Liver (tissue), 9 donors: ENCODE data around the gene PCDHGA5. TPM values are rescaled to one million over a fixed set of nuclear protein-coding genes. Genes with fewer than 3 reads are reported as not detected.
"Not testable (repeated sequence)": the region's sequence is repeated elsewhere in the genome, so short reads cannot be mapped to it uniquely, and the experiment has no call there.

Experiments
- DNase-seq: peaks from one replicate; pipeline ENCODE4 v3.0.0-alpha.2; 2017; ENCODE audit warnings: low spot score
- H3K27ac ChIP-seq, 2 donors: one replicate each; pipeline ENCODE4 v1.7.0; 2013; ENCODE audit warnings: inconsistent platforms in 2 of 2, low read length in 2 of 2, control low read depth in 1 of 2, low read depth in 1 of 2, mild to moderate bottlenecking in 1 of 2
- H3K27me3 ChIP-seq, 4 donors: one replicate each; pipeline versions ENCODE4 v1.6.1 to v1.7.0; 2013; ENCODE audit warnings: low read length in 3 of 4, inconsistent platforms in 1 of 4, mild to moderate bottlenecking in 1 of 4, moderate library complexity in 1 of 4; ENCODE audit not compliant: control insufficient read depth in 4 of 4, insufficient read depth in 4 of 4
- H3K36me3 ChIP-seq, 4 donors: one replicate each; pipeline versions ENCODE4 v1.6.1 to v1.7.0; 2013; ENCODE audit warnings: low read length in 3 of 4, mild to moderate bottlenecking in 3 of 4, low read depth in 1 of 4, moderate library complexity in 1 of 4; ENCODE audit not compliant: control insufficient read depth in 4 of 4, insufficient read depth in 3 of 4
- H3K4me1 ChIP-seq, 4 donors: one replicate each; pipeline versions ENCODE4 v1.6.1 to v1.7.0; 2013; ENCODE audit warnings: low read length in 3 of 4, mild to moderate bottlenecking in 3 of 4, moderate library complexity in 1 of 4; ENCODE audit not compliant: control insufficient read depth in 4 of 4, insufficient read depth in 4 of 4
- H3K4me3 ChIP-seq, 3 donors: one replicate each; pipeline versions ENCODE4 v1.6.1 to v1.7.0; 2013; ENCODE audit warnings: low read length in 3 of 3, control low read depth in 1 of 3, low read depth in 1 of 3, mild to moderate bottlenecking in 1 of 3
- H3K9ac ChIP-seq, 2 donors: one replicate each; pipeline ENCODE4 v1.7.0; 2013; ENCODE audit warnings: low read length in 2 of 2, mild to moderate bottlenecking in 2 of 2, moderate library complexity in 2 of 2, control low read depth in 1 of 2, low read depth in 1 of 2
- H3K9me3 ChIP-seq, 4 donors: one replicate each; pipeline versions ENCODE4 v1.6.1 to v1.7.0; 2013; ENCODE audit warnings: low read length in 3 of 4; ENCODE audit not compliant: control insufficient read depth in 4 of 4
- ATF3 ChIP-seq: IDR thresholded peaks from 2 replicates; pipeline ENCODE4 v1.6.1; 2016; ENCODE audit warnings: antibody characterized with exemption
- GABPA ChIP-seq, 2 donors: IDR thresholded peaks in 1 of 2; conservative IDR thresholded peaks in 1 of 2; 2 replicates each; pipeline ENCODE4 v1.6.1; 2016; ENCODE audit warnings: antibody characterized with exemption in 2 of 2, mild to moderate bottlenecking in 1 of 2, moderate library complexity in 1 of 2
- HNF4G ChIP-seq: IDR thresholded peaks from 2 replicates; pipeline ENCODE4 v1.6.1; 2016; ENCODE audit warnings: antibody characterized with exemption
- RAD21 ChIP-seq, 2 donors: IDR thresholded peaks; 2 replicates each; pipeline ENCODE4 v1.6.1; 2016; ENCODE audit warnings: antibody characterized with exemption in 2 of 2, mild to moderate bottlenecking in 2 of 2
- WGBS: extraction: QIAGEN DNeasy Blood & Tissue Kit; methylation state at CpG from one replicate; pipeline ENCODE4 v1.1.7; 2013; 5-methylcytosine and 5-hydroxymethylcytosine counted together
- polyA plus RNA-seq, 2 donors: library from polyadenylated mRNA; stranded (reverse) in 1 of 2; unstranded in 1 of 2; fragments of 200-250 nt in 1 of 2; fragments of >200 nt in 1 of 2; fragmentation: Nextera tagmentation in 1 of 2; extraction: Ambion mirVana in 1 of 2; gene quantifications; one replicate each; pipeline versions ENCODE4 v1.2.1 to v1.2.3, GENCODE V29; 2013 to 2015
- total RNA-seq, 2 donors: library from RNA; depleted of rRNA; stranded (reverse); fragments of >200 nt; gene quantifications; one replicate each; pipeline ENCODE4 v1.2.3, GENCODE V29; 2014
- donor health status: healthy.
- donor health status: healthy.
- donor health status: healthy.
- donor health status: healthy.
- donor health status: healthy.

PCDHGA5 gene
- total and polyA plus RNA-seq, 4 donors: 0.04 to 0.50 (median 0.09) TPM

GRCh38 chr5:141330299-141331080, 33.5 kb upstream of the PCDHGA5 start, which contains the start of gene PCDHGA1:
Gene PCDHGA1 (plus strand): TSS chr5:141330514.
- H3K36me3 ChIP-seq: no peaks in the 10 kb centered on the region
- no peak for DNase-seq
- H3K9me3 ChIP-seq: peaks cover 29 to 83% (median 48%) of the 10 kb centered on the region in 4 donors
- TF ChIP-seq HNF4G (no peak), GABPA (IDR thresholded peaks at IDR 0.05 in 1 of 2, conservative IDR thresholded peaks at IDR 0.05 in 1 of 2) (no peak)
- H3K27me3 ChIP-seq: peaks cover 0 to 9% (median 5%) of the 10 kb centered on the region in 4 donors
- H3K4me1 ChIP-seq: no peaks in the 10 kb centered on the region
- H3K9ac ChIP-seq: no peak within 1 kb of the TSS
- no peak within 1 kb of the TSS for H3K27ac ChIP-seq
- 22% methylated on average over 21 of the region's 21 CpGs for WGBS
- H3K4me3 ChIP-seq: peak within 1 kb of the TSS in 2 of 3 donors; percentile 28 to 52

- not testable (repeated sequence) for H3K4me1 ChIP-seq, H3K36me3 ChIP-seq, H3K27ac ChIP-seq, DNase-seq, H3K9ac ChIP-seq, H3K4me3 ChIP-seq, H3K27me3 ChIP-seq
- WGBS: 36% methylated on average over 39 of the region's 39 CpGs
- peaks cover 25 to 73% (median 41%) of the 10 kb centered on the region in 4 donors for H3K9me3 ChIP-seq
These were observed 31.4 kb upstream of the PCDHGA5 start for GRCh38 chr5:141332571-141332970.

- H3K4me3 ChIP-seq: peak within 1 kb of the TSS; percentile 20 to 52 (median 37)
- no peak for DNase-seq
- H3K27ac ChIP-seq: no peak within 1 kb of the TSS
- peaks cover 0 to 2% (median 0%) of the 10 kb centered on the region in 4 donors for H3K36me3 ChIP-seq
- WGBS: 12% methylated on average over 27 of the region's 27 CpGs
- H3K4me1 ChIP-seq: no peaks in the 10 kb centered on the region
- TF ChIP-seq ATF3: no peak
- TF ChIP-seq RAD21 (IDR thresholded peaks at IDR 0.05): peak; percentile 34 to 43
- no peak within 1 kb of the TSS for H3K9ac ChIP-seq
- peaks cover 0 to 19% (median 8%) of the 10 kb centered on the region in 4 donors for H3K27me3 ChIP-seq
- H3K9me3 ChIP-seq: peaks cover 26 to 66% (median 34%) of the 10 kb centered on the region in 4 donors
These were observed 25.2 kb upstream of the PCDHGA5 start, which contains the start of gene PCDHGA2 for GRCh38 chr5:141338538-141339306. Gene PCDHGA2 (plus strand): TSS chr5:141338760.

- not testable (repeated sequence) for H3K36me3 ChIP-seq, H3K4me1 ChIP-seq, H3K9ac ChIP-seq, DNase-seq, H3K27ac ChIP-seq, H3K4me3 ChIP-seq
- WGBS: 40% methylated on average over 45 of the region's 45 CpGs
- Histone ChIP-seq H3K9me3 (peaks cover 33 to 76% (median 38%) of the 10 kb centered on the region in 4 donors), H3K27me3 (peaks cover 0 to 17% (median 10%) of the 10 kb centered on the region in 4 donors)
These were observed 23.1 kb upstream of the PCDHGA5 start for GRCh38 chr5:141340781-141341354.
